Transverse colon (tissue), 4 donors: Measurements from ENCODE around the gene DST. TPM values are rescaled to one million over a fixed set of nuclear protein-coding genes. Genes with fewer than 3 reads are reported as not detected.
A peak's percentile ranks its signal among the peaks of the same experiment; 100 is the strongest.

Source experiments
- DNase-seq: peaks from one replicate; pipeline ENCODE4 v3.0.0-alpha.2; 2019
- H3K27ac ChIP-seq, 4 donors: fragments of 200-600 bp; sonication (generic); 2 replicates each; pipeline ENCODE4 v1.5.1; 2016 to 2018; ENCODE audit warnings: inconsistent platforms in 4 of 4
- H3K27me3 ChIP-seq: fragments of 200-600 bp; sonication (generic); 2 replicates; pipeline ENCODE4 v1.5.1; 2017; ENCODE audit warnings: inconsistent platforms
- H3K36me3 ChIP-seq, 4 donors: fragments of 200-600 bp; sonication (generic); 2 replicates each; pipeline ENCODE4 v1.5.1; 2017 to 2019; ENCODE audit warnings: inconsistent platforms in 4 of 4
- H3K4me1 ChIP-seq, 4 donors: fragments of 200-600 bp; sonication (generic); 2 replicates each; pipeline ENCODE4 v1.5.1; 2017 to 2020; ENCODE audit warnings: inconsistent platforms in 4 of 4
- H3K4me3 ChIP-seq, 4 donors: fragments of 200-600 bp; sonication (generic); 1 replicate in 1 of 4; 2 replicates in 3 of 4; pipeline versions ENCODE4 v1.5.1 to v1.6.1; 2017 to 2019; ENCODE audit warnings: inconsistent platforms in 4 of 4
- H3K9me3 ChIP-seq, 2 donors: fragments of 200-600 bp; sonication (generic); 2 replicates each; pipeline ENCODE4 v1.5.1; 2017 to 2019; ENCODE audit warnings: inconsistent platforms in 2 of 2
- EP300 ChIP-seq: sonication (generic); formaldehyde crosslinking; IDR thresholded peaks from one replicate; pipeline ENCODE4 v1.6.1; 2017; ENCODE audit warnings: antibody characterized with exemption, low read depth
- POLR2A ChIP-seq: fragments of 450-650 bp; IDR thresholded peaks from one replicate; pipeline ENCODE4 v1.6.1; 2016; ENCODE audit warnings: antibody characterized with exemption, mild to moderate bottlenecking, moderate library complexity
- POLR2AphosphoS5 ChIP-seq, 3 donors: sonication (generic); formaldehyde crosslinking; IDR thresholded peaks; one replicate each; pipeline ENCODE4 v1.6.1; 2016; ENCODE audit warnings: antibody characterized with exemption in 3 of 3
- WGBS, 2 donors: methylation state at CpG; one replicate each; pipeline ENCODE4 v1.1.5; 2018; ENCODE audit warnings: low coverage in 1 of 2; 5-methylcytosine and 5-hydroxymethylcytosine counted together
- in situ Hi-C, 4 donors: fragments of 200-750 bp; cut with MboI; loops; one replicate each; pipeline versions ENCODE4 v1.15.0 to v1.15.1; 2017; ENCODE audit warnings: low sequenced_read_pairs in 3 of 4, low pct_ligation_motif_present in 1 of 4, low pct_unique_long_range_greater_than_20kb in 1 of 4
- intact Hi-C: fragments of 100-400 bp; cut with DNase I; formaldehyde crosslinking; loops from one replicate; pipeline ENCODE4 v1.15.1; 2023; ENCODE audit warnings: low total_unique reads
- total RNA-seq, 4 donors: library from RNA; depleted of rRNA; stranded (reverse); fragments of >200 nt; gene quantifications; one replicate each; pipeline ENCODE4 v1.1.0, GENCODE V29; 2016
- TF ChIP-seq, protein P1 (sequence below), 5 experiments: fragments of 200-600 bp in 3 of 5; fragments of 450-650 bp in 2 of 5; sonication (generic) in 3 of 5; IDR thresholded peaks; 1 replicate in 2 of 5; 2 replicates in 3 of 5; pipeline ENCODE4 v1.5.1; 2016 to 2017; ENCODE audit warnings: antibody characterized with exemption in 5 of 5, inconsistent platforms in 3 of 5, mild to moderate bottlenecking in 2 of 5, moderate library complexity in 1 of 5

DST gene
- total RNA-seq, 4 donors from 2014 or later, result 280 to 535 (median 428) TPM

DNA sequence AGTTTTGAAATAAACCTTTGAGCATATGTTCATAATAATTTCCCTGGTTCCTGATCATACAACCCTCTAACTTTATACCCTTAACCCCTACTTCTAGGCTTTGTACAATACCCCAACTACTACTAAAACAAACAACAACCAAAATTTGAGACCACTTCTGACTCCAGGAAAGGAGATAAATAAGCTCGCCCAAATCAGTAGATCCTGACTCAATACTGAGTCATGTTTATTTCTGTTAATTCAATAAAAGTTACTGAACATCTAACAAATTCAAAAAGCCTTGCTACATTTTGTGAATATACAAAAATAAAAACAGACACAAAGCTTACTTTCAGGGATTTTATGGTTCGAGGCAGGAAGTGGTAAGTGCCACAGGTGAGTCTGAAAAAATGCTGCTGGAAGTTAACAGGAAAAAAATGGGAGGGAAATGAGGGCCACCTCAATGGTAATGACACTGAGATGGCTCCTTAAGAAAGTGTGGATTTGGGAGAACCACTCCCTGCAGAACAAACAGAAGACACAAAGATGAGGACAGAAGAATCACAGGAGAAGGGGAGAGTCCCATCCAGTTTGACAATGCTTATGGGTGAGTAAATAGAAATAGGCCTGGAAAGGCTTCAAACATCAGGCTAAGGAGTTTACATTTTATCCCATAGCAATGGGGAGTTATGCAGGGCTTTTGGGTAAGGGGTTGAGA lies 63.4 kb downstream of the DST start:
- Histone ChIP-seq H3K4me1 (no peaks in the 10 kb centered on the region), H3K36me3 (no peaks in the 10 kb centered on the region), H3K27me3 (no peaks in the 10 kb centered on the region), H3K27ac (no peak overlapping the region), H3K9me3 (no peaks in the 10 kb centered on the region), H3K4me3 (no peak overlapping the region)
- TF ChIP-seq POLR2A, result no peak
- TF ChIP-seq EP300, result no peak
- TF ChIP-seq POLR2AphosphoS5 (IDR thresholded peaks at IDR 0.05), result no peak
- TF ChIP-seq, protein P1, sequence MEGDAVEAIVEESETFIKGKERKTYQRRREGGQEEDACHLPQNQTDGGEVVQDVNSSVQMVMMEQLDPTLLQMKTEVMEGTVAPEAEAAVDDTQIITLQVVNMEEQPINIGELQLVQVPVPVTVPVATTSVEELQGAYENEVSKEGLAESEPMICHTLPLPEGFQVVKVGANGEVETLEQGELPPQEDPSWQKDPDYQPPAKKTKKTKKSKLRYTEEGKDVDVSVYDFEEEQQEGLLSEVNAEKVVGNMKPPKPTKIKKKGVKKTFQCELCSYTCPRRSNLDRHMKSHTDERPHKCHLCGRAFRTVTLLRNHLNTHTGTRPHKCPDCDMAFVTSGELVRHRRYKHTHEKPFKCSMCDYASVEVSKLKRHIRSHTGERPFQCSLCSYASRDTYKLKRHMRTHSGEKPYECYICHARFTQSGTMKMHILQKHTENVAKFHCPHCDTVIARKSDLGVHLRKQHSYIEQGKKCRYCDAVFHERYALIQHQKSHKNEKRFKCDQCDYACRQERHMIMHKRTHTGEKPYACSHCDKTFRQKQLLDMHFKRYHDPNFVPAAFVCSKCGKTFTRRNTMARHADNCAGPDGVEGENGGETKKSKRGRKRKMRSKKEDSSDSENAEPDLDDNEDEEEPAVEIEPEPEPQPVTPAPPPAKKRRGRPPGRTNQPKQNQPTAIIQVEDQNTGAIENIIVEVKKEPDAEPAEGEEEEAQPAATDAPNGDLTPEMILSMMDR (IDR thresholded peaks at IDR 0.05), result no peak
- intact Hi-C loops, result no loop called here
- in situ Hi-C loops, result no loop called here
- WGBS, 2 donors, result 53 to 81% methylated on average over 2 of the region's 2 CpGs
- no peak for DNase-seq

DNA sequence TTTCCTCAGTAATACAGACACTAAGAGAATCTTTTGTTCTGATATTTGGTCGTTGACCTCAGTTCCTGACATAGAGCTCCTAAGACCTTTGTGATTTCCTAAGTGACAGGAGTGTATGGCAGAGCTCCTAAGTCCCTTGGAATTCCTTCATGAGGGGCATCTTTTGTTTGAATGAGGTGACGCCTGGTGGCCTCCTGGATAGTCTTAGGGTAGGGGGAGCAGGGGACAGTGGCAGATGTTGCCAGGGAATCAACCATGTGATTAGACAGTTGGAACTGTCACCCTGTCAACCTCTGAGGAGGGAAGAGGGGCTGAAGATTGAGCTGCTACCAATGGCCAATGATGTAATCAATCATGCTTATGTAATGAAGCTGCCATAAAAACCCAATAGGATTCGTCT lies 67.0 kb downstream of the DST start:
- no peaks in the 10 kb centered on the region for H3K27me3 ChIP-seq
- TF ChIP-seq EP300 (no peak), POLR2AphosphoS5 (IDR thresholded peaks at IDR 0.05) (no peak), POLR2A (no peak)
- TF ChIP-seq, protein P1 (IDR thresholded peaks at IDR 0.05), result no peak
- 71 to 80% methylated on average over 1 to 3 of the region's 3 CpGs for WGBS, 2 donors
- H3K4me1 ChIP-seq, result peaks cover 0 to 6% (median 0%) of the 10 kb centered on the region in 4 donors
- DNase-seq, result no peak
- H3K36me3 ChIP-seq, result no peaks in the 10 kb centered on the region
- H3K27ac ChIP-seq, result no peak overlapping the region
- no peaks in the 10 kb centered on the region for H3K9me3 ChIP-seq
- in situ Hi-C loops, result no loop called here
- intact Hi-C loops, result no loop called here
- H3K4me3 ChIP-seq, result no peak overlapping the region

DNA sequence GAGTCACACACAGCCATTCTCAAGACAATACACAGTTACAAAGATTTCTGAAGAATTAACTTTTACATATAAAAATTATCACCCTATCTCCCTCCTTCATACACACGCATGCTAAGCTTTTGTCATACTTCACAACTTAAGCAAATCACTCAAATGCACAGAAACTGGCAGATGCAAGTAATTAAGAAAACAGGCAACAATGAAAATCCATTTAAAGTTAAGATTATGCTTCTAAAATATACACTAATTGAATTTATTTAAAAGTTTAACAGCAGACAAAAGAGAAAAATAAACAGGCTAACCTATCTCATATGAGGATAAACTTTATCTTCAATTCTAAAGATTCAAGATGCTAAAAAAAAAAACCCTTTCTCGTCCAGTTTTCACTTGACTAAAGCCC lies 68.4 kb downstream of the DST start:
- no peak overlapping the region for H3K27ac ChIP-seq
- H3K36me3 ChIP-seq, result no peaks in the 10 kb centered on the region
- H3K9me3 ChIP-seq, result no peaks in the 10 kb centered on the region
- no peaks in the 10 kb centered on the region for H3K27me3 ChIP-seq
- intact Hi-C loops, result no loop called here
- 86 to 87% methylated on average over 2 of the region's 2 CpGs for WGBS, 2 donors
- no peak for DNase-seq
- H3K4me1 ChIP-seq, result peaks cover 0 to 6% (median 0%) of the 10 kb centered on the region in 4 donors
- in situ Hi-C loops, result no loop called here
- no peak for TF ChIP-seq EP300
- H3K4me3 ChIP-seq, result no peak overlapping the region

DNA sequence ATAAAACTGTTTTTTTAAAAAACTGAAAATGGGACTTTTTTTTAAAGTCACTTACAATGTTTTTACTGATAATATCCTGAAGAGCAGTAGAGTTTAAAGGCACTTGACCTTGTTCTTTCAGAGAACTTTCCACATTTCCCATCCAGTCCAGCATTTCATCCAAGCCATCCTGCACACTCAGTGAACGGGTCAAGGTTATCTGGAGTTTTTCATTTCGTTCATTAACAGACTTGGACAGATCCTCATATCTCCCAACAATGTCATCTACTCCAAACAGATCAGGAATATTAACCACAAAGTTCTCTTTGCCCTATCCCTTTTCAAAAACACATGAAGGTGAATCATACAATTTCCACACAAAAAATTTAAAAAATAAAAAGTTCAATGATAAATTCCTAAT lies 69.1 kb downstream of the DST start:
- H3K4me3 ChIP-seq, result no peak overlapping the region
- no peak for TF ChIP-seq EP300
- TF ChIP-seq, protein P1 (IDR thresholded peaks at IDR 0.05), result no peak
- no peak for TF ChIP-seq POLR2AphosphoS5 (IDR thresholded peaks at IDR 0.05)
- no peak for TF ChIP-seq POLR2A
- H3K27ac ChIP-seq, result peak overlapping the region in 3 of 4 donors; percentile 26 to 58 (median 40)
- DNase-seq, result no peak
- H3K9me3 ChIP-seq, result no peaks in the 10 kb centered on the region
- peaks cover 0 to 6% (median 0%) of the 10 kb centered on the region in 4 donors for H3K4me1 ChIP-seq
- in situ Hi-C loops (no loop called here), intact Hi-C loops (no loop called here)
- no peaks in the 10 kb centered on the region for H3K27me3 ChIP-seq
- H3K36me3 ChIP-seq, result no peaks in the 10 kb centered on the region
- WGBS, 2 donors, result 45 to 54% methylated on average over 2 of the region's 2 CpGs
